ENCODE data around the gene SEMA3A.

- TF ChIP-seq CTCF (conservative IDR thresholded peaks at IDR 0.05; ENCODE audit: low read depth in 2 of 2) (no peak), ZNF331 (CRISPR knock-in tag; IDR thresholded peaks at IDR 0.05; ENCODE audit: low read depth) (no peak), POLR2AphosphoS5 (IDR thresholded peaks at IDR 0.05; ENCODE audit: low read depth) (no peak), REST (IDR thresholded peaks at IDR 0.05; ENCODE audit: unreplicated experiment) (no peak), STAT1 (IDR thresholded peaks at IDR 0.05; ENCODE audit: unreplicated experiment) (no peak), EZH2 (IDR thresholded peaks at IDR 0.05; ENCODE audit: low read depth, unreplicated experiment) (no peak), ZNF462 (CRISPR knock-in tag; IDR thresholded peaks at IDR 0.05) (no peak)
These were observed 85.8 kb downstream of the SEMA3A start for GRCh38 chr7:84108787-84109186.
